Measurements from ENCODE around the gene CD300LG.

CD300LG gene

GRCh38 chr17:43826206-43826605, 20.8 kb upstream of the CD300LG start:
- DNase-seq, result no peak

- no peak for DNase-seq
Measured at GRCh38 chr17:43827596-43827995, 19.4 kb upstream of the CD300LG start.

GRCh38 chr17:43829738-43830137, 17.2 kb upstream of the CD300LG start:
- DNase-seq, result no peak

GRCh38 chr17:43830510-43831140, 16.4 kb upstream of the CD300LG start:
- DNase-seq, result no peak

- DNase-seq, result no peak
Measured at GRCh38 chr17:43831633-43832032, 15.3 kb upstream of the CD300LG start.

- DNase-seq, result peak; percentile 85
Measured at GRCh38 chr17:43832168-43832975, 14.6 kb upstream of the CD300LG start.

GRCh38 chr17:43832976-43833829, 13.8 kb upstream of the CD300LG start, which contains the start of gene MPP3:
TSS of gene MPP3 (minus strand) at chr17:43833146. CDS start at chr17:43831906, 1,240 bp downstream.
- peak; percentile 97 for DNase-seq

- peak; percentile 48 for DNase-seq
Measured at GRCh38 chr17:43834106-43834505, 12.9 kb upstream of the CD300LG start.

- peak; percentile 99 for DNase-seq
Measured at GRCh38 chr17:43839670-43840108, 7.3 kb upstream of the CD300LG start.

GRCh38 chr17:43840814-43841213, 6.2 kb upstream of the CD300LG start:
- DNase-seq, result peak; percentile 48

- no peak for DNase-seq
Measured at GRCh38 chr17:43841282-43841681, 5.7 kb upstream of the CD300LG start.

- DNase-seq, result peak; percentile 94
Measured at GRCh38 chr17:43842091-43842974, 4.6 kb upstream of the CD300LG start.

- DNase-seq, result no peak
Measured at GRCh38 chr17:43842975-43843325, 4.0 kb upstream of the CD300LG start.

- no peak for DNase-seq
Measured at GRCh38 chr17:43844241-43844640, 2.7 kb upstream of the CD300LG start.

- DNase-seq, result no peak
Measured at GRCh38 chr17:43845766-43846165, 1.2 kb upstream of the CD300LG start.

- DNase-seq, result peak; percentile 91
Measured at GRCh38 chr17:43846221-43846712, 709 bp upstream of the CD300LG start.

- no peak for DNase-seq
Measured at GRCh38 chr17:43848601-43849000, 1.6 kb downstream of the CD300LG start.

- no peak for DNase-seq
Measured at GRCh38 chr17:43849116-43849515, 2.1 kb downstream of the CD300LG start.

GRCh38 chr17:43852571-43852970, 5.6 kb downstream of the CD300LG start:
- no peak for DNase-seq

- DNase-seq, result no peak
Measured at GRCh38 chr17:43853546-43853945, 6.6 kb downstream of the CD300LG start.

- no peak for DNase-seq
Measured at GRCh38 chr17:43854498-43854897, 7.5 kb downstream of the CD300LG start.

GRCh38 chr17:43855061-43855460, 8.1 kb downstream of the CD300LG start:
- no peak for DNase-seq

Measured in DMS53 (cell line).